PC-9 (cell line): ENCODE measurements around the gene POC5. TPM values are rescaled to one million over a fixed set of nuclear protein-coding genes. Genes with fewer than 3 reads are reported as not detected.

ENCODE experiments used
- Bru-seq: library from RNA; stranded (reverse); fragments of 400-500 nt; gene quantifications from one replicate; lab custom pipeline; 2021; lab: Mats Ljungman, UMichigan
- BruChase-seq, 2 experiments: library from RNA; stranded (reverse); fragments of 400-500 nt; gene quantifications; one replicate each; lab custom pipeline; 2021; lab: Mats Ljungman, UMichigan
- BruUV-seq: library from RNA; stranded (reverse); fragments of 400-500 nt; replicated peaks from 2 replicates; lab custom pipeline; 2021; lab: Mats Ljungman, UMichigan
- CTCF ChIA-PET: fragments of 300-600 bp; sonication (Branson Sonifier 250); formaldehyde crosslinking; loops from one replicate; lab custom pipeline; 2022; ENCODE audit warnings: antibody characterized with exemption; lab: Charles Lee
- POLR2A ChIA-PET: fragments of 300-600 bp; sonication (Branson Sonifier 250); formaldehyde crosslinking; loops from one replicate; lab custom pipeline; 2022; ENCODE audit warnings: antibody characterized with exemption; ENCODE audit not compliant: unreplicated experiment; lab: Charles Lee
- DNase-seq, 2 experiments: peaks; one replicate each; pipeline versions ENCODE4 v3.0.0 to v3.0.0-alpha.2; 2015 to 2022; ENCODE audit warnings: mixed read lengths in 1 of 2
- H2AFZ ChIP-seq: fragments of 200-600 bp; sonication (generic); 2 replicates; pipeline ENCODE4 v1.8.1; 2017; ENCODE audit warnings: antibody characterized with exemption
- H3F3A ChIP-seq: fragments of 200-600 bp; sonication (generic); 2 replicates; pipeline ENCODE4 v1.8.1; 2017; ENCODE audit warnings: antibody characterized with exemption, mild to moderate bottlenecking, low read depth; ENCODE audit not compliant: insufficient read depth
- H3K27ac ChIP-seq: fragments of 200-600 bp; sonication (generic); 2 replicates; pipeline ENCODE4 v1.6.1; 2016; ENCODE audit warnings: mixed run types
- H3K27me3 ChIP-seq: fragments of 200-600 bp; sonication (generic); 2 replicates; pipeline ENCODE4 v1.6.1; 2016; ENCODE audit warnings: low read depth, mixed run types; ENCODE audit not compliant: insufficient read depth
- H3K36me3 ChIP-seq: fragments of 200-600 bp; sonication (generic); 2 replicates; pipeline ENCODE4 v1.6.1; 2016; ENCODE audit warnings: low read depth, mixed run types
- H3K4me1 ChIP-seq: fragments of 200-600 bp; sonication (generic); replicated peaks from 2 replicates; pipeline ENCODE4 v1.6.1; 2016; ENCODE audit warnings: mixed run types; ENCODE audit not compliant: insufficient read depth
- H3K4me2 ChIP-seq: fragments of 200-600 bp; sonication (generic); 2 replicates; pipeline ENCODE4 v1.6.1; 2017; ENCODE audit warnings: mixed run types
- H3K4me3 ChIP-seq: fragments of 200-600 bp; sonication (generic); 2 replicates; pipeline ENCODE4 v1.6.1; 2016; ENCODE audit warnings: mixed run types
- H3K79me2 ChIP-seq: fragments of 200-600 bp; sonication (generic); 2 replicates; pipeline ENCODE4 v1.6.1; 2017; ENCODE audit warnings: low read depth, mixed run types
- H3K9me2 ChIP-seq: fragments of 200-600 bp; sonication (generic); 2 replicates; pipeline ENCODE4 v1.8.1; 2017; ENCODE audit warnings: mild to moderate bottlenecking; ENCODE audit not compliant: insufficient read depth
- H3K9me3 ChIP-seq: fragments of 200-600 bp; sonication (generic); 2 replicates; pipeline ENCODE4 v1.8.1; 2016; ENCODE audit warnings: low read depth; ENCODE audit not compliant: insufficient read depth
- H4K20me1 ChIP-seq: fragments of 200-600 bp; sonication (generic); 2 replicates; pipeline ENCODE4 v1.8.1; 2017; ENCODE audit not compliant: insufficient read depth
- EZH2 ChIP-seq: fragments of 200-600 bp; sonication (generic); IDR thresholded peaks from 2 replicates; pipeline ENCODE4 v1.8.0; 2017; ENCODE audit warnings: antibody characterized with exemption, low read depth
- intact Hi-C: fragments of 100-400 bp; cut with micrococcal nuclease; formaldehyde crosslinking; loops from one replicate; pipeline ENCODE4 v1.10.0; 2022; ENCODE audit not compliant: unreplicated experiment
- long read RNA-seq: library from polyadenylated mRNA; stranded (forward); transcript quantifications from one replicate; pipeline ENCODE4 v2.0.0, GENCODE V29; 2022
- total RNA-seq: library from RNA; stranded (reverse); gene quantifications from 2 replicates; pipeline ENCODE4 v1.2.3, GENCODE V29; 2021
- TF ChIP-seq, protein P1 (sequence below): fragments of 200-600 bp; sonication (generic); conservative IDR thresholded peaks from 2 replicates; pipeline ENCODE4 v1.6.1; 2017; ENCODE audit warnings: mixed run types, antibody characterized with exemption, mild to moderate bottlenecking, moderate library complexity

Gene POC5, protein sequence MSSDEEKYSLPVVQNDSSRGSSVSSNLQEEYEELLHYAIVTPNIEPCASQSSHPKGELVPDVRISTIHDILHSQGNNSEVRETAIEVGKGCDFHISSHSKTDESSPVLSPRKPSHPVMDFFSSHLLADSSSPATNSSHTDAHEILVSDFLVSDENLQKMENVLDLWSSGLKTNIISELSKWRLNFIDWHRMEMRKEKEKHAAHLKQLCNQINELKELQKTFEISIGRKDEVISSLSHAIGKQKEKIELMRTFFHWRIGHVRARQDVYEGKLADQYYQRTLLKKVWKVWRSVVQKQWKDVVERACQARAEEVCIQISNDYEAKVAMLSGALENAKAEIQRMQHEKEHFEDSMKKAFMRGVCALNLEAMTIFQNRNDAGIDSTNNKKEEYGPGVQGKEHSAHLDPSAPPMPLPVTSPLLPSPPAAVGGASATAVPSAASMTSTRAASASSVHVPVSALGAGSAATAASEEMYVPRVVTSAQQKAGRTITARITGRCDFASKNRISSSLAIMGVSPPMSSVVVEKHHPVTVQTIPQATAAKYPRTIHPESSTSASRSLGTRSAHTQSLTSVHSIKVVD
- total RNA-seq = 11.2 and 13.1 TPM in 2 replicates
- percentile 79 among the genes with signal in this experiment for Bru-seq, nascent RNA
- BruChase-seq, experiment 1, labeled RNA remaining after a 2-hour chase = percentile 67 among the genes with signal in this experiment
- BruChase-seq, experiment 2, labeled RNA remaining after a 6-hour chase = percentile 67 among the genes with signal in this experiment
- long read RNA-seq, transcript POC5-202 (12 exons, 2,229 nt) = major isoform, 6 of 12 reads
- long read RNA-seq, partial matches to known transcripts = 0 of 12 reads
- long read RNA-seq, other reads (novel, unspliced or antisense) = 6 of 12 reads

DNA sequence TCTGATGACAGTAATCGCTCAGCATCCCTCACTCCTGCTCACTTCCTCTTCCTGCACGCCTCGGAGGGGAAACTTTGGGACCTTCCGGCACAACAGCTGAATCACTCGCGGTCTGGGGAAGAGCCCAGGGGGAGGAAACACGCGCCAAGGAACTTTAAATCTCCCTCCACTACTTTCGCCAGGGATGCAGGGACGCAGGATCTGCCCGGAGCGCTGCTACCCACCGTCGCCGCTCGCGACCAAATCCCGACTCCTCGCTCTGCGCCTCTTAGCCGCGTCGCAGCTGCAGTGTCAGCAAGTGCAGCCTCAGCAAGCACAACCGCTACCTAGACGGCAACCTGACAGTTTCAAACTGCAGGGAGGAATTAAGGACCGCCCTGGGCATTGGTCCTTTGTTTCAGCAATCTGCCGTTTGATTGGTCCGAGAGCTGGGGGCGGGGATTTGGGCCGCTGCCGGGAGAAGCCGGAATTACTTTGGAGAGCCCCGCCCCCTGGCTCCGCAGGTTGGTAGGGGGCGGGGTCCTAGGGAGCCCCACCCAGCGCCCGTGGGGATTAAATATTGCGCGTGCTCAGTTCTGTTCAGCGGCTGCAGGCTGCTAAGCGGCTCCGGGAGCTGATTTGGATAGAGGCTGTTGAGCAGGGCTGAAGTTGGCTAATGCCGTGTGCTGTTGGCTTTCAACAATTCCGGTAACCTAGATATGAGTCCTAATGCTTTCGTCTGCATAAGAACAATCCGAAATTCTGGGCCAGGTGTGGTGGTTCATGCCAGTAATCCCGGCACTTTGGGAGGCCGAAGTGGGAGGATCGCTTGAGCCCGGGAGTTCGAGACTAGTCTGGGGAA is at the start of gene POC5:
TSS of gene POC5 (minus strand) at position 356 of the 841 bp plus-strand sequence. CDS start 4,500 bp downstream, outside the sequence.
- peaks cover 8% of the 10 kb centered on the region; the same call in 1 of the 2 replicates for H3F3A ChIP-seq
- DNase-seq = peak; percentile 94 to 98
- no peaks in the 10 kb centered on the region; the same call in 1 of the 2 replicates for H4K20me1 ChIP-seq
- no TSS peak for BruUV-seq
- H3K27me3 ChIP-seq = no peaks in the 10 kb centered on the region
- peaks cover 39% of the 10 kb centered on the region for H3K79me2 ChIP-seq
- H3K4me2 ChIP-seq = peak within 1 kb of the TSS; percentile 93
- CTCF ChIA-PET = no interaction called here
- H3K9me3 ChIP-seq = no peaks in the 10 kb centered on the region
- peak within 1 kb of the TSS; percentile 72 for H3K4me3 ChIP-seq
- H3K27ac ChIP-seq = peak within 1 kb of the TSS; percentile 55
- peaks cover 12% of the 10 kb centered on the region for H3K4me1 ChIP-seq
- no peaks in the 10 kb centered on the region for H3K9me2 ChIP-seq
- peak within 1 kb of the TSS; percentile 87 for H2AFZ ChIP-seq
- TF ChIP-seq, protein P1, sequence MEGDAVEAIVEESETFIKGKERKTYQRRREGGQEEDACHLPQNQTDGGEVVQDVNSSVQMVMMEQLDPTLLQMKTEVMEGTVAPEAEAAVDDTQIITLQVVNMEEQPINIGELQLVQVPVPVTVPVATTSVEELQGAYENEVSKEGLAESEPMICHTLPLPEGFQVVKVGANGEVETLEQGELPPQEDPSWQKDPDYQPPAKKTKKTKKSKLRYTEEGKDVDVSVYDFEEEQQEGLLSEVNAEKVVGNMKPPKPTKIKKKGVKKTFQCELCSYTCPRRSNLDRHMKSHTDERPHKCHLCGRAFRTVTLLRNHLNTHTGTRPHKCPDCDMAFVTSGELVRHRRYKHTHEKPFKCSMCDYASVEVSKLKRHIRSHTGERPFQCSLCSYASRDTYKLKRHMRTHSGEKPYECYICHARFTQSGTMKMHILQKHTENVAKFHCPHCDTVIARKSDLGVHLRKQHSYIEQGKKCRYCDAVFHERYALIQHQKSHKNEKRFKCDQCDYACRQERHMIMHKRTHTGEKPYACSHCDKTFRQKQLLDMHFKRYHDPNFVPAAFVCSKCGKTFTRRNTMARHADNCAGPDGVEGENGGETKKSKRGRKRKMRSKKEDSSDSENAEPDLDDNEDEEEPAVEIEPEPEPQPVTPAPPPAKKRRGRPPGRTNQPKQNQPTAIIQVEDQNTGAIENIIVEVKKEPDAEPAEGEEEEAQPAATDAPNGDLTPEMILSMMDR = no peak
- TF ChIP-seq EZH2 = no peak
- POLR2A ChIA-PET = interaction anchor here (0.6 kb wide), 3 partner anchors 240 to 999 kb away, joined by 3 to 48 read pairs (median 12); no protein-coding TSS in a partner anchor
- peaks cover 4% of the 10 kb centered on the region; the same call in 1 of the 2 replicates for H3K36me3 ChIP-seq
- intact Hi-C loops = no loop called here

DNA sequence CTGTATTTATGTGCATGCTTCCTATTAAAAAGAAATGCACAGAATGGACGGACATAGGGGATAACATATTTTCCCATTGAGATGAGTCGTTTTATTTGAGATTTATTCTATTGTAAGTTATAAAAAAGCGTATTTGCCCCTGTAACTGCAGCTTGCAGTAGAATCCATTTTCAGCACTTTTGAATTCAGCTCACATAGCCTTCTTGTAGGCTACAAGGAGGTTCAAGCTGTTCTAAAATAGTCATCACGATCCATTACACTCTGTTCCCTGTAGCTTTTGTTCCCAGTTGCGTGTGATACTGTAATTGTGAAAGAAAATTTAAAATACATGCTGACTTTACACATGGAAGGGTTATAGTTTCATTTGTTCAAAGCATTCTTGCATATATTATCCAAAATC is 40.9 kb upstream of the POC5 start:
- Histone ChIP-seq H3K4me2 (no peak overlapping the region), H3K9me2 (no peaks in the 10 kb centered on the region), H4K20me1 (no peaks in the 10 kb centered on the region), H3K27me3 (peaks cover 16% of the 10 kb centered on the region; the same call in 1 of the 2 replicates), H3K79me2 (no peaks in the 10 kb centered on the region), H3K27ac (no peak overlapping the region), H3K9me3 (no peaks in the 10 kb centered on the region), H3K36me3 (no peaks in the 10 kb centered on the region), H3K4me1 (no peaks in the 10 kb centered on the region), H2AFZ (no peak overlapping the region), H3K4me3 (no peak overlapping the region), H3F3A (no peaks in the 10 kb centered on the region)
- BruUV-seq = no TSS peak
- ChIA-PET CTCF (no interaction called here), POLR2A (no interaction called here)
- TF ChIP-seq EZH2 = no peak
- TF ChIP-seq, protein P1 = no peak
- no peak for DNase-seq
- intact Hi-C loops = no loop called here
